ENCODE results near the gene HMGCR. TPM values are rescaled to one million over a fixed set of nuclear protein-coding genes. Genes with fewer than 3 reads are reported as not detected.

Gene HMGCR
- total and polyA plus RNA-seq, 7 donors: 9.7 to 61.9 (median 10.8) TPM

DNA sequence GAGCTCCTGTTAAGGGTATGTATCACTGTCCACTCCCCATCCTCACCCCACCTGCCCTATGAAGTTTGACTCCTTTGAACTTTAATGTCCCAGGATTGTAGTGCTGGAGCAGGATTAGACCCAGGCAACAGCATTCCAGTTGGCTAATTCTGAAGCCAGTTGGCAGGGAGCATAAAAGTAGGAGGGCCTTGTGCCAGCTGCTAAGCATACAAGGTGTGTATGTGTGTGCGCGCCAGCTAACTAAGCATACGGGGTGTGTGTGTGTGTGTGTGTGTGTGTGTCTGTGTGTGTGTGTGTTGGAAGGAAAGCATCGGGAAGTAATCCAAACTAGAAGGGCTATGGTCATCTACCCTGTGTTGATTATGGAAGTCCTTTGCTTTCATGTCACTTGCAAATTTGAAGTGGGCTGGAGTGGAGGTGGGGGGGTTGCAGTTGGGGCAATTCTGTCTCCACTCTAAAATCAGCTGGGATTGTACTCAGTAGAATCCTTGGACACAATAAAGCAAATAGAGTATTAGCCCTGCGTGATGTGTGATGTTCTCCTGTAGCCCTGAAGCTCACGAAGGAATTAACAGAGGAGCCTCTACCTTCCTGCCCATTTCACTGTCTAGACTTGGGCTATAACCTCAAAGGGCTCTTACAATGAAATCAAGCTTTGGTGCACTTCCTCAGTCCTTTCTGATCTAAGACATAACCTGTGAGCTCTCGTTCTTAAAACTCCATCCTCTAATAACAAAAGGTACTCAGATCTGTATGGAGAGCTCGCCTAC is 26.9 kb downstream of the HMGCR start:
- H3K36me3 ChIP-seq: peaks cover 13 to 21% (median 16%) of the 10 kb centered on the region in 4 donors
- intact Hi-C loops (cut with DNase I): no loop called here
- WGBS, 2 donors: 42 to 76% methylated on average over 8 of the region's 8 CpGs

GRCh38 chr5:75364571-75365280 is 27.7 kb downstream of the HMGCR start:
- intact Hi-C loops (cut with DNase I): no loop called here
- WGBS, 2 donors: 93 to 95% methylated on average over 7 of the region's 7 CpGs

More for the DNA sequence above, 26.9 kb downstream of the HMGCR start:
- no peak overlapping the region for H3K4me3 ChIP-seq
- TF ChIP-seq POLR2A (IDR thresholded peaks at IDR 0.05): no peak
- no peak for TF ChIP-seq CTCF (IDR thresholded peaks at IDR 0.05)
- TF ChIP-seq EP300 (IDR thresholded peaks at IDR 0.05): no peak
- TF ChIP-seq POLR2AphosphoS5 (IDR thresholded peaks at IDR 0.05): no peak
- H3K27me3 ChIP-seq: no peaks in the 10 kb centered on the region
- no peak for DNase-seq
- peaks cover 0 to 8% (median 3%) of the 10 kb centered on the region in 4 donors for H3K4me1 ChIP-seq
- no peak overlapping the region for H3K27ac ChIP-seq
- H3K9me3 ChIP-seq: no peaks in the 10 kb centered on the region

GRCh38 chr5:75365740-75366139 is 28.7 kb downstream of the HMGCR start:
- Histone ChIP-seq H3K27me3 (no peaks in the 10 kb centered on the region), H3K4me1 (peaks cover 0 to 8% (median 3%) of the 10 kb centered on the region in 4 donors), H3K27ac (no peak overlapping the region), H3K4me3 (no peak overlapping the region), H3K9me3 (no peaks in the 10 kb centered on the region), H3K36me3 (peaks cover 0 to 3% (median 0%) of the 10 kb centered on the region in 4 donors)
- TF ChIP-seq POLR2AphosphoS5 (IDR thresholded peaks at IDR 0.05) (no peak), EP300 (IDR thresholded peaks at IDR 0.05) (no peak), CTCF (IDR thresholded peaks at IDR 0.05) (no peak), POLR2A (IDR thresholded peaks at IDR 0.05) (no peak)
- DNase-seq: no peak
- intact Hi-C loops (cut with DNase I): no loop called here
- WGBS, 2 donors: 64 to 70% methylated on average over 1 of the region's 1 CpG

More at GRCh38 chr5:75364571-75365280, 27.7 kb downstream of the HMGCR start:
- H3K4me3 ChIP-seq: no peak overlapping the region
- H3K36me3 ChIP-seq: peaks cover 7 to 13% (median 8%) of the 10 kb centered on the region in 4 donors
- H3K27ac ChIP-seq: no peak overlapping the region
- H3K9me3 ChIP-seq: no peaks in the 10 kb centered on the region
- no peak for TF ChIP-seq POLR2A (IDR thresholded peaks at IDR 0.05)
- TF ChIP-seq EP300 (IDR thresholded peaks at IDR 0.05): no peak
- no peak for TF ChIP-seq POLR2AphosphoS5 (IDR thresholded peaks at IDR 0.05)
- no peak for TF ChIP-seq CTCF (IDR thresholded peaks at IDR 0.05)
- DNase-seq: no peak
- peaks cover 0 to 8% (median 3%) of the 10 kb centered on the region in 4 donors for H3K4me1 ChIP-seq
- no peaks in the 10 kb centered on the region for H3K27me3 ChIP-seq

DNA sequence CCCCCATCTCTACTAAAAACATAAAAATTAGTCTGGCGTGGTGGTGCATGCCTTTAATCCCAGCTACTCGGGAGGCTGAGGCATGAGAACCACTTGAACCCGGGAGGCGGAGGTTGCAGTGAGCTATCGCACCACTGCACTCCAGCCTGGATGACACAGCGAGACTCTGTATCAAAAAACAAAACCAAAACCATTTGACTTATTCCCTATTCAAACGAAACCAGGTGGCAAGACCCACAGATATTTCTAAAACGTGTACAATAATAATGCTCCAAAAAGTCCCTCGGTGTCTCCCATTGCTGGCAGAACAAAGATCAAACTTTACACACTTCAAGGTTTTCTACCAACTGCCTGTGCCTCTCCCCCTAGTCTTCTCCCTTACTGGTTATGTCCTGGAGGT is 29.8 kb downstream of the HMGCR start:
- 81 to 84% methylated on average over 9 of the region's 9 CpGs for WGBS, 2 donors
- H3K27me3 ChIP-seq: no peaks in the 10 kb centered on the region
- peaks cover 0 to 8% (median 3%) of the 10 kb centered on the region in 4 donors for H3K4me1 ChIP-seq
- intact Hi-C loops (cut with DNase I): no loop called here
- no peak overlapping the region for H3K4me3 ChIP-seq
- TF ChIP-seq POLR2AphosphoS5 (IDR thresholded peaks at IDR 0.05) (no peak), EP300 (IDR thresholded peaks at IDR 0.05) (no peak), CTCF (IDR thresholded peaks at IDR 0.05) (no peak), POLR2A (IDR thresholded peaks at IDR 0.05) (no peak)
- no peak for DNase-seq
- no peaks in the 10 kb centered on the region for H3K9me3 ChIP-seq
- H3K36me3 ChIP-seq: peaks cover 0 to under 1% (median 0%) of the 10 kb centered on the region in 4 donors
- no peak overlapping the region for H3K27ac ChIP-seq
